ENCODE results near the gene PBX1. TPM values are rescaled to one million over a fixed set of nuclear protein-coding genes. Genes with fewer than 3 reads are reported as not detected.
A peak's percentile ranks its signal among the peaks of the same experiment; 100 is the strongest.

PBX1 gene
- total and polyA plus RNA-seq, 2 of the 4 experiments (the other 2 are of a cell fraction), result 13.9 to 17.9 TPM

GRCh38 chr1:164768619-164769018 lies 209.6 kb downstream of the PBX1 start (continued):
- no peak for TF ChIP-seq USF2 (IDR thresholded peaks at IDR 0.05; ENCODE audit: low read depth, low read length)
- TF ChIP-seq CEBPB (IDR thresholded peaks at IDR 0.05; ENCODE audit: low read depth, low read length), result no peak

GRCh38 chr1:164769486-164770130 lies 210.6 kb downstream of the PBX1 start:
- TF ChIP-seq MAZ (IDR thresholded peaks at IDR 0.05; ENCODE audit: borderline replicate concordance, low read depth, low read length) (no peak), RCOR1 (IDR thresholded peaks at IDR 0.05; ENCODE audit: insufficient replicate concordance, low read length) (no peak), MAFK (IDR thresholded peaks at IDR 0.05; ENCODE audit: low read depth, low read length) (no peak), NFE2L2 (IDR thresholded peaks at IDR 0.05; ENCODE audit: low read depth, low read length) (no peak), POLR2A (IDR thresholded peaks at IDR 0.05; ENCODE audit: low read depth, low read length) (no peak), FOS (IDR thresholded peaks at IDR 0.05; ENCODE audit: low read depth, low read length) (no peak), CTCF (conservative IDR thresholded peaks at IDR 0.05; ENCODE audit: low read depth, low read length) (no peak)
- DNase-seq, result no peak
- Histone ChIP-seq H2BK5ac (ENCODE audit: low read depth, low read length, poor library complexity, severe bottlenecking) (no peak overlapping the region), H2BK20ac (ENCODE audit: low read depth, low read length) (peak overlapping the region; percentile 58; the same call in 1 of the 2 replicates), H4K20me1 (ENCODE audit: insufficient read depth, low read length) (no peaks in the 10 kb centered on the region), H4K8ac (ENCODE audit: low read depth in 2 of 2, low read length in 2 of 2) (no peak overlapping the region), H3K4me3 (ENCODE audit: insufficient read depth, low read depth, low read length) (no peak overlapping the region), H3K9ac (ENCODE audit: low read depth, low read length) (no peak overlapping the region), H3K9me1 (ENCODE audit: insufficient read depth, low read length) (peaks cover 24% of the 10 kb centered on the region), H3K18ac (ENCODE audit: low read depth, low read length) (peak overlapping the region; percentile 51; the same call in 1 of the 2 replicates), H3K4ac (ENCODE audit: low read depth, low read length) (peak overlapping the region; percentile 62; the same call in 1 of the 2 replicates), H3K27ac (ENCODE audit: insufficient read depth, low read length) (no peak overlapping the region), H3K36me3 (ENCODE audit: control insufficient read depth, insufficient read depth, low read length) (no peaks in the 10 kb centered on the region), H2AK9ac (replicated peaks; ENCODE audit: low read depth, low read length, poor library complexity) (no peak overlapping the region), H3K4me2 (ENCODE audit: low read depth, low read length) (no peak overlapping the region), H3K23ac (ENCODE audit: low read depth, low read length) (peak overlapping the region; percentile 59), H3K27me3 (ENCODE audit: control insufficient read depth, insufficient read depth, low read length) (no peaks in the 10 kb centered on the region), H3K79me1 (ENCODE audit: low read depth in 1 of 2, low read length in 2 of 2) (peaks cover 10 to 47% of the 10 kb centered on the region in 2 experiments), H3K56ac (ENCODE audit: extremely low read depth, insufficient read depth, low read length) (no peak overlapping the region), H3K4me1 (ENCODE audit: control insufficient read depth, insufficient read depth, low read length) (peaks cover 42% of the 10 kb centered on the region), H4K91ac (ENCODE audit: insufficient read depth, low read depth, low read length) (peak overlapping the region; percentile 76; the same call in 1 of the 2 replicates), H3K9me3 (ENCODE audit: control insufficient read depth, insufficient read depth, low read length) (no peaks in the 10 kb centered on the region), H2AK5ac (ENCODE audit: low read depth, low read length) (peak overlapping the region; percentile 84; the same call in 1 of the 2 replicates), H3K14ac (replicated peaks; ENCODE audit: low read depth, low read length) (peak overlapping the region; percentile 63), H2BK15ac (ENCODE audit: low read depth, low read length) (peak overlapping the region; percentile 82; the same call in 2 of the 3 replicates), H2AFZ (replicated peaks; ENCODE audit: low read length, poor library complexity) (no peak overlapping the region), H4K5ac (ENCODE audit: low read depth, low read length) (peak overlapping the region; percentile 21; the same call in 1 of the 2 replicates), H2BK120ac (ENCODE audit: low read depth, low read length) (peak overlapping the region; percentile 60)
- no CpG with 5 or more reads among the region's 2 CpGs for WGBS, 2 experiments (ENCODE audit: extremely low coverage in 2 of 2, insufficient read length in 1 of 2)
- intact Hi-C loops (cut with micrococcal nuclease) (loop anchor here (5.0 kb wide), 2 partner anchors 62 to 127 kb away; no protein-coding TSS in a partner anchor), dilution Hi-C loops (cut with HindIII; ENCODE audit: low sequenced_read_pairs, unreplicated experiment) (no loop called here), in situ Hi-C loops (cut with MboI; ENCODE audit: low sequenced_read_pairs) (no loop called here)
- ChIA-PET CTCF (no interaction called here), POLR2A (ENCODE audit: unreplicated experiment) (no interaction called here)
- BruUV-seq (replicated peaks), result no TSS peak
- ATAC-seq (ENCODE audit: low read depth), result no peak
